T47D (cell line): ENCODE results near the gene SMIM35.

Experiments
- DNase-seq, 2 experiments: peaks; one replicate each; pipeline versions ENCODE4 v3.0.0 to v3.0.0-alpha.2; 2011 to 2012; ENCODE audit warnings: low read depth in 1 of 2, low spot score in 1 of 2
- JUND ChIP-seq: IDR thresholded peaks from 2 replicates; pipeline ENCODE4 v1.6.1; 2012; ENCODE audit warnings: low read depth
- in situ Hi-C: cut with HindIII; loops from 2 replicates; pipeline ENCODE4 v1.10.0; 2016; ENCODE audit warnings: low sequenced_read_pairs, low pct_unique_long_range_greater_than_20kb

Gene SMIM35

DNA sequence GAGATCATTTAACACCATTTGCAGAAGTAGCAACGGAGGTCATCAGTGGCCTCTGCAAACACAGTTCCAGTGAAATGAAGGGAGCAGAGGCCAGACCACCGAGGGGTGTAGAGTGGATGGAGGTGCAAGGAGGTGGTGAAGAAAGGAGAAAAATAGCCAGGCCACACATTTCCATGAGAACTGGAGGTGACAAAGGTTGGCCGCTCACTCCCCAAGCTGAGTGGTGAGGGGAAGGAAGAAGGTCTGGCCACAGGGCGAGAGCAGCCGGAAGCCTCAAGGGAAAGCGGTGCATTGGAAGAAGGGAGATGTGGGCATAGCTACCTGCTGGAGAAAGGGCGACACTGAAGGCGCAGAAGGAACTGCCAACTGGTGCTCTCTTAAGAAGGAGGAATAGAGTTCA, 30.0 kb downstream of the SMIM35 start:
- no peak for DNase-seq
- in situ Hi-C loops, result no loop called here
- no peak for TF ChIP-seq JUND

DNA sequence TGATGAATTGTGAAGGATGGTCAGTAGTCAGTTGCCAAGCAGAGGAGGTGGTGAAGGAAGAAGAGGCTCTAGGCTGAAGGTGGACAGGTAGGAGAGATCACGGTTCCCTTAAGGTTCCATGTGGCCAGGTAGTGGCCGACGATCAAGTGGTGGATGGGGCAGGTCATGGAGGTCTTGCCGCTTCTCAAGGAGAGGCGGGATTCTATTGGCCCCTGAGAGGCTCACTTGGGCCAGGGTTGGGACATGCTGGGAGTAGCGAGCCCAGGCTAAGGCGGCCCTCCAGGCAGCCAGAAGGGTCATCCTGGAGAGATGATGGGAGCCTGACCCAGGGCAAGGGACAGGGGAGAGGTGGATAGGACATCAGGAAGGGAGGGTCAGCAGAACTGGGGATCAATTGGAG, 30.8 kb downstream of the SMIM35 start:
- in situ Hi-C loops, result no loop called here
- no peak for DNase-seq
- no peak for TF ChIP-seq JUND

DNA sequence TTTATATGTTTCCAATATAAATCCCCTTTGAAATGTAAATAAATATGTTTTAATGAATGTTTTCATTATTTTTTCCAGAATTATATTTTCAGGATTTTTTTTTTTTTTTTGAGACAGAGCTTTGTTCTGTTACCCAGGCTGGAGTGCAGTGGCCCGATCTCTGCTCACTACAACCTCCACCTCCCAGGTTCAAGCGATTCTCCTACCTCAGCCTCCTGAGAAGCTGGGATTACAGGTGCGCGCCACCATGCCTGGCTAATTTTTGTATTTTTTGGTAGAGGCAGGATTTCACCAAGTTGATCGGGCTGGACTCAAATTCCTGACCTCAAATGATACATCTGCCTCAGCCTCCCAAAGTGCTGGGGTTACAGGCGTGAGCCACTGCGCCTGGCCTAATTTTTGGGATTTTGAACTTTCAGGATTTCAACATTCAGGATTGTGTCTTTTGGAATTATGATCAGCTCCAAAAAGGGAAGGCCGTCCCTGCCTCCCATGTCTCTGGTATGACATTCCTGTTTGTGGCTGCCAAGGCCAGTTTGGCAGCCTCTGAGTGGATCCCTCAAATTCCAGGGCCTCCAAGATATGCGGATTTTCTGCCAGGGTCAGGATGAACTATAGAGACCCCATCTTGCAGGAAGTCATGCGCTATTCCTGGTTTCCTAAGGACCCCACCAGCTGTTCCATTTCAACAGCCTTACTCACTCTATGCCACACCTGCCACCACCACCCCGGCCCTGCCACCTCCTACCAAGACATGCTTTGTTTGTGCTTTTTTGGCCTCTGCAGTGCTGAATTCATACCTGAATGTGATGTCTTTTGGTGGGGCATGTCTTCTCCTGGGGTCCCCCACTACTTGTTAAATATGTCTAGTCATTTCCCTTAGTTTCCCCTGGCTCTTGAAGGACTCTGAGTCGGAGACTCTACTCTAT, 31.8 kb downstream of the SMIM35 start:
- in situ Hi-C loops, result no loop called here
- TF ChIP-seq JUND, result no peak
- no peak for DNase-seq

DNA sequence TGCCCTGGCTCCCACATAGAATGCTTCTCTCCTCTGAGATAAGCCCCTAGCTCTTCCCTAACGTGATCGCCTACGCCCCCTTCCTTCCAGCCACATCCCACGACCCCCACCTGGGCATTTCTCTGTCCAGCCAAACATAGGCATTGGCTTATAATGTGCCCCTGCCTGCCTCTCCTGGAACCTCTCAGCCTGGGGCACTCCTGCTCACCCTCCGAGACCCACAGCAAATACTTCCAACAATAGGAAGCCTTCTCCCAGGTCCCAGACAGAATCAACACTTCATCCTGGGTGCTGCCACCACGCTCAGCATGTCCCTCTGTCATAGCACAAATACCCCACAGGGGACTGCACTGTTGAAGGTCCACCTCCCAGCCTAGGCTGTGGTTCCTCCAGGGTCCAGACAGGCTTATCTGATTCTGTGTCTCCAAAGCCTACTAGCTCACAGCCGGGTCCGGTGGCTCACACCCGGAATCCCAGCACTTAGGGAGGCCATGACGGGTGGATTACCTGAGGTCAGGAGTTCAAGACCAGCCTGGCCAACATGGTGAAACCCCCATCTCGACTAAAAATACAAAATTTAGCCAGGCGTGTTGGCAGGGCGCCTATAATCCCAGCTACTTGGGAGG, 34.1 kb downstream of the SMIM35 start:
- no peak for DNase-seq
- in situ Hi-C loops, result no loop called here
- TF ChIP-seq JUND, result no peak

DNA sequence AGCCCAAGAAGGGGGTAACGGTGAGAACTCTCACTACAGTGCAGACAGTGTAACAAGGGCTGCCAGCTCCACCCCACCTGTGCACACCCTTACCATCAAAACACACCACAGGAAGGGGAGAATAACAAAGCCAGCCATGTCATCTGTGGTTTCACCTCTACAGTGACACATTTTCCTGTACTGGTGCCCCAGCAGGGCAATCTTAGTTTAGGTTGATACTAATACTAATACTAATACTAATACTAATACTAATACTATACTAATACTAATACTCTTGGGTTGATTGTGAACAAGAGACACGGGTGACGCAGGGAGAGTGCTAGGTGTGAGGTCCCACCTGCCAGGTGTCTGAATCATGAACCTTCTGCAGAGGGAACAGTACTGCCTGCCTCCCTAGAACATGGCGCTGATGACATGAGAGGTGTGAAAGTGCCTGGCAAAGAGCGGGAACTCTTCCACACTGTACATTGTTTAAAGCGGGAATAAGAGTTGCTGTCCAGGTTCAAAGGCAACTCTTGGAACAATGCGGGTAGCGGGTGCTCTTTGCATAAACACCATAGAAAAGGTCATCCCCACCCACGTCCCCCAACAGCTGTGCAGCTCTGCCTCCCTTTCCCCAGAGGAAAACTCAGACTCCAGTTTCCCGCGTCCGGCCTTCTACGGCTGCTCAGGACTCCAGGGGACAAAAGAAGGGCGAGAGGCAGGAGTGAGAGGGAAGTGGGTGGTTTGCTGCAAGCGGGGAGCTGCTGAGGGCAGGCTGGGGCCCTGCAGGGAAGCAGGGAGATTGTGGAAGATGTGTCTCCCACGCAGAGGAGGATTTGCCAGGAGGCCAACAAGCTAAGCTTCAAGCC, 34.9 kb downstream of the SMIM35 start:
- no peak for DNase-seq
- no peak for TF ChIP-seq JUND
- in situ Hi-C loops, result no loop called here

DNA sequence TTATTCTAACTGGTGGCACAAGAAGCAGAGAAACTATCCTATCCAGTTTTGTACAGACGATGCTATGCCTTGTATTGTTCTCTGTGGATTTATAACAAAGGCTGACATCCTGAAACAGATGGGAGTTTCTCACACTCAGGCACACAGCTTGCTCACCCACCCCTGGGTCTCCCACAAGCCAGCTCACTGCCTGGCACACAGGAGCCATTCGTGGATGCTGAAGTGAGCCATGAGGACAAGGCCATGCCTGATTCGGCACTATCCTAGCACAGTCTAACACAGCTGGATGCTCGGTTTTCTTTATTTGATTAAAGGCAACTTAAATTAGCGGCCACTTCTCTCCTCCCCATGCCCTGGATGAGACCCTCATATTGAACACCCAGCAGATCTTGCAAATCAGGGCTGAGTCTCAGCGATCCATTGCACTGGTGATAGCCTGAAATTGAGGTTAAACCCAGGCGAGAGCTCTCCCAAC, 35.6 kb downstream of the SMIM35 start:
- no peak for TF ChIP-seq JUND
- in situ Hi-C loops, result no loop called here
- DNase-seq, result no peak

DNA sequence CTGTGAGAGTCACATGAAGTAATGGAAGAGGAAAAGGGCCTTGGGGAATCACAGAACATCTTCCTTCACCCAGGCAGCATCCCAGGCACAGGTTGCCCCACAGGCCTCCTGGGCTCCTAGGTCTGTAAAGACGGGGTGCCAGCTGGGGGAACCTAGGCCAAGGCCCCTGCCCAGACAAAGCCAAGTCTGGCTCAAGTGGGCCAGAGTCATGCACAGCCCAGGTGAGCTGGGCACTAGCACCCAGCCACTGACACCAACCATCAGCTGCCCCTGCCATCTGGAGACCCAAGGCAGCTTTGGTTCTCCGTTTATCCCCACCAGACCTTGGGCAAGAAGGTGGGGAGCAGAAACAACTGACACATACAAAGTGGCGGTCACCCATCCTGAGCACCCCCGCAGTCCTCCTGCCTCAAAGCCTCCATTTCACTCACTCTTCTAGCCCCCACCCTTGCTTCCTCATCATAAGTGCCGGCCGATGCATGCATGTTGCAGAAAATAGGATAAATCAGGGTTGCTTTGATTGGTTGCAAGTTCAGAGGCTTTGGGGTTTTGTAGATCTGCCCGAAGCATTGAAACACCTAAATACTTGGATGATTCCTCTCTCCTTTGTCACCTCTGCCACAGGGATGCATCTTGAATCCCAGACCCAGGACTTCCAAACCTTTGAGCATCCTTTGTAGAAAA, 36.4 kb downstream of the SMIM35 start:
- no peak for DNase-seq
- in situ Hi-C loops, result no loop called here
- no peak for TF ChIP-seq JUND

DNA sequence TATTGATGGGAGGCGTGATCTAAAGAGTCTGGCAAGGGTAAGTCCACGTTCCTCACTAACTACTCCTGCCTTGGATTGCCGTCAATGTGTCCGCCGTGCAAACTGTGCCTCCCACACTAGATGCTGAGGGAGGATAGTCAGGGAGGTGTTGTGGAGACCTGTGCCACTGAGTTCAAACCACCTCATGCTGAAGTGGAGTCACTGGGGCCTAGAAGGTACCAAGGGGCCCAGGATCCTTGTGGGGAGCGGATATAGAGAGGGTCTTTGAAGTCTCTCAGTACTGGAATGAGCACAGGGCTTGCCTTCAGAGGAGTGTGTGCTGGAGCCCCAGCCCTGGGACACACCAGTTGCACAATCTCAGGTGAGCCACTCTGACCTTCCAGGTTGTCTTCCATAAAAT, 37.0 kb downstream of the SMIM35 start:
- in situ Hi-C loops, result no loop called here

DNA sequence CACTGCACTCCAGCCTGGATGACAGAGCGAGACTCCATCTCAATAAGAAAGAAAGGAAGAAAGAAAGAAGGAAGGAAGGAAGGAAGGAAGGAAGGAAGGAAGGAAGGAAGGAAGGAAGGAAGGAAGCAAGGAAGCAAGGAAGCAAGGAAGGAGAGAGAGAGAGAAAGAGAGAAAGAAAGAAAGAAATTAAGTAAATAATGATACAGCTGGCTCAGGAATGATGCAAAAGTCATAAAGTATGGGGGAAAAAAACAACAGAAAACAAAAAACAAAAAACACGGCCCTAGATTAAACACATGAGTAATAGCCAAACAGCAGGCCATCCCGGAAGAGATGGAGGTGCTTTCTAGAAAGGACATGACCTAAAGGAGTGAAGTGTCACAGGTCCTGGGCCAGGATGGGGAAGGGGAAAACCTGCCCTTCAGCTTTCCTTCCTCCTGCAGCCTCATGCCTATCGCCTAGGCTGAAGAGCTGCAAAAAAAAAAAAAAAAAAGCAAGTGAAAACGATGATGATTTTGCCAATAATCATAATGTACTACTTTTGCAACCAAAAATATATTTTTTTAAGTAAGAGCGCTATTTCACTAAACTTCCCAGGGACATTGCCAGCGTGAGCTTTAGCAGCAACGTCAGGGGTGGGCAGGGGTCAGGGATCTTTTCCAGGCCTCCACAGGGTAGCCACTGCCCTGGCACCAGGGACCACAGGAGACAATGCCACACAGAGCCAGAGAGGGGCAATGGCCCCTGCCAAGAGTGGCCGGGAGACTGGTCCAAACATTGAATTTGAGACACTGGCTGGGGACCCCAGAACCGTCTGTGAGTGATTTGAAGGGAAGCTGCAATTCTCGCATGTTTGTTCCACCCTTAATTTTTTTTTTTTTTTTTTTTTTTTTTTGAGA, 38.0 kb downstream of the SMIM35 start:
- TF ChIP-seq JUND, result no peak
- DNase-seq, result no peak
- in situ Hi-C loops, result no loop called here

More for the DNA sequence above, 37.0 kb downstream of the SMIM35 start:
- no peak for TF ChIP-seq JUND
- DNase-seq, result no peak

DNA sequence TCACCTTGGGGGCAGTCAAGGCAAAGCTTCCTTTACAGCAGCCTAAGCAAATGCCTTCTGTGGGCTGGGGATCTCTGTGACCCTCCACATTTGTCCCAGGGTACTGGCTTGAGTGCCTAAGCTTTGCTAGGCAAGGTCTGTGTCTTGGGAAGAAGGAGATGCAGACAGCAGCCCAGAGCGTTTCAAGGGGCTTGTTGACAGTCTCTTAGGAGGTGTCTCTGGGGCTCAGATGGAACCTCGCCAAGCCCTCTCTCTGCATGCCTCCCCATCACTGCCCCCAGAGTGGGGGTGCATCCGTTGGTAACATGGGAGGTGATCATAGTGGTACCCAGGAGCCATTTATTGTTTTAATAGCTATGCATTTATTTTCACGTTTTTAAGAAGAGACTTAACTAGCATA, 39.0 kb downstream of the SMIM35 start:
- in situ Hi-C loops, result no loop called here

DNA sequence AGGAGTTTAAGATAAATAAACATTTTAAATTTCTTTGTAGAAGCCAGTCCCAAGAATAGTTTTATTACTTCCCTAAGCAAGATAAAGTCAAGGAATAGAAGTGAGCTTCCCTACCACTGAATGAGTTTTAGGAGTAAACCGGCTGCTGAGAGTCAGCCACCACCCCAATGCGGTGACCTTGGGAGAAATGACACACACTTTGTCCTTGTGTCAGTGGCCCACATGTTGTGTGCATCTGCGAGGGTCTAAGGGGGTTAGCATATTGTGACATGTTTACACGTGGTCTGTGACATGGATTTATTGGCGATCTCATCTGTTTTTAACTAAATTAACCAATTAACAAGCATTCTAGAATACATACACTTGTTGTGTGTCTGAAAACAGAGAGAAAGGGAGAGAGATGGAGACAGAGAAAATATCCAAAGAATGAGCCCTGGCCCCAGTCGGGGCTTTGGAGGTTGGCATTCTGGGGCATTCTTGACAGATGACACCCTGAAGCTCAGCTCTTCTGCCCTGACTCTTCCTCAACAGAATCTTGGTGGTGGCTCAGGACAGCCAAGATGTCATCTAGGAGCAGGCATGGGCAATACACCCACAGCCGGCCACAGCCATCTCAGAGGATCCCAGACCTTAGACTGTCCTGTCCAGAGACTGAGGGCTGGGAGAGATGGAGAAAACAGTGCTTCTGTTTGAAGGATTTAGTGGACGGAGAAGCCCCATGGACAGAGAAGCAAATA, 39.6 kb downstream of the SMIM35 start:
- TF ChIP-seq JUND, result no peak
- in situ Hi-C loops, result no loop called here
- DNase-seq, result no peak

More for the DNA sequence above, 39.0 kb downstream of the SMIM35 start:
- DNase-seq, result no peak
- no peak for TF ChIP-seq JUND
